ENCODE data around the gene ARHGAP45.
A peak's percentile ranks its signal among the peaks of the same experiment; 100 is the strongest.
"Not testable (repeated sequence)": the region's sequence is repeated elsewhere in the genome, so short reads cannot be mapped to it uniquely, and the experiment has no call there.

Gene ARHGAP45

DNA sequence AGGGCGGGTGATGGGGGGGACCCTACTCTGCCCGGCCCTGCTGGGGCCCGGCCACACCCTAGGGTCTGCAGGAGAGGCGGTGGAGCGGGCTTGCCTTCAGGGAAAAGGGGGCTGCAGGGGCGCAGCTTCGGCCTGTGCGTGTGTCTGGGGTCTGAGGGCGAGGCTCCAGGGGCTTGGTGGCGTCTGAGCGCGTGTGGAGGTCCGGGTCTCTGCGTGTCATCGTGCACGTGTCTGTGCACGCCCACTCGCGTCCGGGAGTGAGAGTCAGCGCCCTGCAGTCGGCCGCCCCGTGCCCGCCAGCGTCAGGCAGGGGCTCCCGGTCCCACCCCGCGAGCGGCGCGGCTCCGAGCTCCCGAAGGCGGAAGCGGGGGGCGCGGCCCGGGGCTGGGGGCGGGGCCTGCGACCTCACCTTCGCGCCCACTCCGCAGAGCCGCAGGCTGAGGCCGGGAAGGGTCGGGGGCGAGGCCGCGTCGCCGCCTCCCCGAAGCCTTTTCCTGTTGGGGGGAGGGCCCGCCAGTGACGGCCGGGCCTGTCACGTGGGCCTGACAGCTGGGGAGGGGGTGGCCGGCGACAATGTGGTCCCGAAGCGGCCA is at the start of gene ARHGAP45:
ARHGAP45 (plus strand) TSS at position 420 of the 593 bp plus-strand sequence. CDS start 239 bp downstream, outside the sequence.
- peak; percentile 78 for DNase-seq (ENCODE audit: low spot score)

GRCh38 chr19:1017906-1018305 is 49.1 kb upstream of the ARHGAP45 start:
- no peak for DNase-seq (ENCODE audit: low spot score)

- no peak for DNase-seq (ENCODE audit: low spot score)
Observed at GRCh38 chr19:1018393-1018792, 48.6 kb upstream of the ARHGAP45 start.

GRCh38 chr19:1018932-1019615 is 47.9 kb upstream of the ARHGAP45 start:
- no peak for DNase-seq (ENCODE audit: low spot score)

DNA sequence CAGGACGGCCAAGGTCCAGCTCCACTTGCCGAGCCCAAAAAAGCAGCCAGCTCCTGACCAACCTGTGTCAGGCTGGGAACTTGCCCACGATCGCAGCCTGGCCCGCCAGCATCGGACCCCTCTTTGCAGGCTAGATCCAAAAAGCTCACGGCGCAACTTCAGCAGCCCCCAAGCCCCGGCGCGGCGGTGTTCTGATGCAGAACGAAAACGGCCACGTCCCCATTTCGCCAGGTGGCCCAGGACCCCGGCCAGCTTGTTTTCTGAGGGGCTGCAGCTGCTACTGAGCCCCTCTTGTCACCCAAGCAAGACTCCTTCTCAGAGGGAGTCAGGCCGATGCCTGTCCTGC is 47.4 kb upstream of the ARHGAP45 start:
- DNase-seq (ENCODE audit: low spot score): no peak

DNA sequence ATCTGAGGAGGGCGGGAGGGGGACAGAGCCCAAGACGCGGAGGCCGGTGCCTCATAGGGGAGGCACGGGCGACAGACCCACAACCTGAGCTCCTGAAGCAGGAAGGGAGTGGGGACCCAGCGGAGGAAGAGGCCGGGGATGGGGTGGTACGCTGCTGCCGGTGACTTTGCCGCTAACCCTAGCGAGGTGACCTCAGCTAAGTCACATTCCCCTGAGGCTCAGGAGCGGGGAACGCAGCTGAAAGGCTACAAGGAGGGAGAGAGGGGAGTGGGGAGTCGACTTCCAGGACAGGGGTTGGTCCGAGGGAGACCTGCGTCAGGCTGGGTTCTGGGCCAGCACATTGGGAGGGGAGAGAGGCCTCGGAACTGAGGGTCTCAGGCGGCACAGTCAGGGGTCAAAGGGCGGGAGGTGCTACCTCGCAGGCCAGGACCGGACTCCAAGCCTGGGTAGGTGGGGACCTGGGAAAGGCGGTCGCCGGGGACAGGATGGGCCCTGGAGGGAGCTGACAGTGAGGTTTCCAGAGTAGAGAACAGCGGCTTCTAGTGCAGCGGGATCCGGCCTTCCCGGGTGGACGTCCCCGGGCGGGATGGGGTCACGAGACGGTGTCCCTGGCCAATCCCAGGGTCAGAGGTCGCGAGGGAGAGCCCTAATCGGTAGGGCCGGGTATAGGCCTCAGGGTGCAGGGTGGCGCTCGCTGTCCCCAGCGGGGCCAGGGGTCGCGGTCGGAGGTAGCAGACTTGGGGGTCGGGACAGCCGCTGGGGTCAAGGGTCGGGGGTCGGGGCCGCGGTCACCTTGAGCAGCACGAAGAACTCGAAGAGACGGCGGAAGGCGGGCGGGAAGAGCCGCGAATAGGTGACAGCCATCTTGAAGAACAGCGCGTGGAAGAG is 46.7 kb upstream of the ARHGAP45 start:
- DNase-seq (ENCODE audit: low spot score): no peak

GRCh38 chr19:1020868-1021425 is 46.0 kb upstream of the ARHGAP45 start, which contains the start of gene TMEM259:
Gene TMEM259, minus strand, starts transcription at chr19:1021123. Its CDS starts 127 bp downstream, at chr19:1020996.
- peak; percentile 97 for DNase-seq (ENCODE audit: low spot score)

DNA sequence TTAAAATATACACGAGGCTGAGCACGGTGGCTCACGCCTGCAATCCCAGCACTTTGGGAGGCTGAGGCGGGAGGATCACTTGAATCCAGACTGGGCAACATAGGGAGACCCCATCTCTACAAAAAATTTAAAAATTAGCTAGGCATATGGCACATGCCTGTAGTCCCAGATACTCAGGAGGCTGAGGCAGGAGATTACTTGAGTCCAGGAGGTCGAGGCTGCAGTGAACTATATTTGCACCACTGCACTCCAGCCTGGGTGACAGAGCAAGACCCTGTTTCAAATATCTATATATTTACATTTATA is 43.1 kb upstream of the ARHGAP45 start:
- not testable (repeated sequence) for DNase-seq (ENCODE audit: low spot score)

DNA sequence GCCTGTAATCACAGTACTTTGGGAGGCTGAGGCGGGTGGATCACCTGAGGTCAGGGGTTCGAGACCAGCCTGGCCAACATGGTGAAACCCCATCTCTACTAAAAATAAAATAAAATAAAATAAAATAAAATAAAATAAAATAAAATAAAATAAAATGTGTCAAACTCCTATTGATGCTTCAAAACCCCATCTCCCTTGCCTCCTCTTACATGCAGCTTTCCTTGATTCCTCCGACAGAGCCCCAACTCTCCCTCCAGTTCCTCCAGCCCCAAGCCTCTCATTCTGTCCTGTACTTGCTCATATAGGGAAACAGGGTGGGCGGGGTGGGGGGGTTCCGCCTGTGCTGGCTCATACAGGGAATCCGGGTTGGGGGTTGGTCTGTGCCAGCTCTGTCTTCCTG is 41.9 kb upstream of the ARHGAP45 start:
- not testable (repeated sequence) for DNase-seq (ENCODE audit: low spot score)

DNA sequence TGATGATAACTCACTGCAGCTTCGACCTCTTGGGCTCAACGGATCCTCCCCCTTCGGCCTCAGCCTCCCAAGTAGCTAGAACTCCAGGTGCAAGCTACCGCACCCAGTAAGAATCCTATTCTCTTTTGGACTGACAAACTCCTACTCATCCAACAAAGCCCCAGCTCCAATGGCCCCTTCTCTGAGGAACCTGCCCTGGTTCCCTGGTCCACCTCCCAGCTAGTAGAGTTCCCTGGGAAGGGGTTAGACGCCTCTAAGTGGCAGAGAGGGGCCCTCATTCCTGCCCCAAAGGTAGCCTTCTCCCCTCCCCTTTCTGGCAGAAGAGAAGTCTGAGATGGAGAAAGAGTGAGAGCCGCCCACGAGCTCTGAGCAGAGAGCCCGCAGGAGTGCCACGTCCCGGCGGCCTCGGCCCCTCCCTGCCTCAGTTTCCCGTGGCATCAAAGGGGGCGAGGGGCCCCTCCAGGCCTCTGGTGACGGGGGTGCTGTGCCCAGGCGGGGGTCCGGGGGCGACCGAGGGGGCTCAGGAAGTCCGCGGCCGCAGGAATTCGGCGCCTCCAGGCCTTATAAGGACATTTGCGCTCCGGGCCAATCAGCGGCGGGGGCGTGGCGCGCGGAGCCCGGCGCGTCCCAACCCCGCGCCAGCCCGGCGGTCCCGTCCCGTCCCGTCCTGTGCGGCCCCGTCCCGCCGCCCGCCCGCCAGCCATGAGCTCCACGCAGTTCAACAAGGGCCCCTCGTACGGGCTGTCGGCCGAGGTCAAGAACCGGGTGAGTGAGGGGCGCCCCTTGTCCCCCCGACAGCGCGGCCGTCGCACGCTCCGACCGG is 40.8 kb upstream of the ARHGAP45 start, which contains the start of gene CNN2:
CNN2 (plus strand) TSS at position 649 of the 823 bp plus-strand sequence; CDS start at position 703, 54 bp downstream.
- peak; percentile 85 for DNase-seq (ENCODE audit: low spot score)

- peak; percentile 47 for DNase-seq (ENCODE audit: low spot score)
Observed at GRCh38 chr19:1026783-1027649, 40.0 kb upstream of the ARHGAP45 start.

DNA sequence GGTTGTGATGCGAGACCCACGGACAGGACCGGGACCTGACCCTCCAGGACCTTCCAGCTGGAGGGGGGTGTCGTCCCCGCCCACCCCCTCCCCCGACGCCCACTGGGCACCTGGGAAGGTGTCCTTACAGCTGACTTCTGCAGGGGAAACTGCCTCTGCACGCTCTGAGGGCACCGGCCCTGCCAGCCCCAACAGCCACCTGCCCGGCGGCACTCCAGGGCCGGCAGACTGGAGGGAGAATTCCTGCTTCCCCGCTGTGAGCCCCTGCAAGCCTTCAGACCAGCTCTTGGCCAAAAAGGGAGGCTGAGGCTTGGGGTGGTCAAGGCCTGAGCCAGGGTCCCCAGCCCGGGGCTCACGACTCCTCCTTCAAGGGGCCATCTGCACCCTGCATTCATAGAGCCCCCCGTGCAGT is 39.3 kb upstream of the ARHGAP45 start:
- peak; percentile 45 for DNase-seq (ENCODE audit: low spot score)

- DNase-seq (ENCODE audit: low spot score): peak; percentile 64
Observed at GRCh38 chr19:1028062-1028926, 38.7 kb upstream of the ARHGAP45 start.

DNA sequence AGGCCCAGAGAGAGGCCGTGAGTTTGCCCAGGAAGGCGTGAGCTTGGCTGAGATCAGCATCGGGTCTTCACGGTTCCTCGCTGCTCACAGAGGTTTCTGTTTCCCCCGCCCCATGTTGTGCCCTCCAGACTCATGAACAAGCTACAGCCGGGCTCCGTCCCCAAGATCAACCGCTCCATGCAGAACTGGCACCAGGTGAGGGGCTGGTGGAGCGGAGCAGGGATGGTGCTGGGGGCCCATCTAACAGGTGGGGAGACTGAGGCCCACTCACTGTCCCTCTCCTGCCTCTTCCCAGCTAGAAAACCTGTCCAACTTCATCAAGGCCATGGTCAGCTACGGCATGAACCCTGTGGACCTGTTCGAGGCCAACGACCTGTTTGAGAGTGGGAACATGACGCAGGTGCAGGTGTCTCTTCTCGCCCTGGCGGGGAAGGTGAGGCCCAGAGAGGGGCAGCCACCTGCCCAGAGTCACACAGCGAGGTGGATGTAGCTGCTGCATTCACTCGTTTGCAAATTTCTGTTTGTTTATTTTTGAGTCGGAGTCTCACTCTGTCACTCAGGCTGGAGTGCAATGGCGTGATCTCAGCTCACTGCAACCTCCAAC is 34.6 kb upstream of the ARHGAP45 start:
- DNase-seq (ENCODE audit: low spot score): no peak

- DNase-seq (ENCODE audit: low spot score): no peak
Observed at GRCh38 chr19:1035998-1036621, 30.9 kb upstream of the ARHGAP45 start.

GRCh38 chr19:1037621-1038064 is 29.3 kb upstream of the ARHGAP45 start:
- no peak for DNase-seq (ENCODE audit: low spot score)

GRCh38 chr19:1038978-1039645 is 27.9 kb upstream of the ARHGAP45 start:
- DNase-seq (ENCODE audit: low spot score): no peak
